SJSA1 (cell line): ENCODE results near the gene PNMA6E. TPM values are rescaled to one million over a fixed set of nuclear protein-coding genes. Genes with fewer than 3 reads are reported as not detected.

Experiments
- DNase-seq, 2 experiments: peaks; one replicate each; pipeline ENCODE4 v3.0.0-alpha.2; 2015 to 2020; ENCODE audit warnings: low spot score in 2 of 2, low read depth in 1 of 2
- H3K27ac ChIP-seq: fragments of 250-450 bp; sonication (Bioruptor Pico); 2 replicates; pipeline ENCODE4 v1.5.1; 2020; ENCODE audit warnings: mild to moderate bottlenecking, moderate library complexity
- H3K27me3 ChIP-seq: fragments of 250-450 bp; sonication (Bioruptor Pico); replicated peaks from 2 replicates; pipeline ENCODE4 v1.5.1; 2020; ENCODE audit warnings: mild to moderate bottlenecking, moderate library complexity
- H3K36me3 ChIP-seq: fragments of 250-450 bp; sonication (Bioruptor Pico); 2 replicates; pipeline ENCODE4 v1.5.1; 2020; ENCODE audit warnings: mild to moderate bottlenecking
- H3K4me1 ChIP-seq: fragments of 250-450 bp; sonication (Bioruptor Pico); replicated peaks from 2 replicates; pipeline ENCODE4 v1.6.1; 2021; ENCODE audit warnings: mild to moderate bottlenecking
- H3K4me3 ChIP-seq: fragments of 250-450 bp; sonication (Bioruptor Pico); 2 replicates; pipeline ENCODE4 v1.5.1; 2020; ENCODE audit warnings: mild to moderate bottlenecking
- H3K9me3 ChIP-seq: fragments of 250-450 bp; sonication (Bioruptor Pico); replicated peaks from 2 replicates; pipeline ENCODE4 v1.5.1; 2020; ENCODE audit warnings: mild to moderate bottlenecking
- total RNA-seq: library from RNA; depleted of rRNA; stranded (reverse); fragments of >200 nt; shearing (Covaris generic); gene quantifications from 2 replicates; pipeline ENCODE4 v1.2.3, GENCODE V29; 2014

Gene PNMA6E
- total RNA-seq, 1 experiment from 2014 or later = not detected

- Histone ChIP-seq H3K27ac (no peak overlapping the region), H3K4me3 (no peak overlapping the region), H3K9me3 (no peaks in the 10 kb centered on the region), H3K4me1 (no peaks in the 10 kb centered on the region), H3K27me3 (no peaks in the 10 kb centered on the region), H3K36me3 (no peaks in the 10 kb centered on the region)
- no peak for DNase-seq
These were observed 21.1 kb downstream of the PNMA6E start for GRCh38 chrX:153379971-153380581.

DNA sequence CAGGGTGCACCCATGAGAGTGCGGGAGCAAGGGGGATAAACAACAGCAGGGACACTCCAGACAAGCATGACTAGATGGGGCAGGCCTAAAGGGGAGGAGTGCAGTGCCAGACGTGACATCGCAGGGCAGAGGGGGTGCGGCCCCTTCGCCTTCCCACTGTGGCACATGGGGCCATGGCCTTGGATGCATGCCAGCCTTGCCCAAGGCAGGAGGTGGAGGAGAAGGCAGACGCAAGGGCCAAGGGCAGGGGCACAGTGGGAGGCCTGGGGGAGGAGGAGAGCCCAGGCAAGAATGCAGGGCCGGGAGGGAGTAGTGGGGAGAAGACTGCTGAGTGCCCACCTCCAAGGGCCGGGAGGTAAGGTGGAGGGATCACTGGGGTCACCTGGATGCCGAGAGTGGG, 21.6 kb downstream of the PNMA6E start:
- Histone ChIP-seq H3K4me3 (no peak overlapping the region), H3K27ac (no peak overlapping the region), H3K36me3 (no peaks in the 10 kb centered on the region), H3K4me1 (no peaks in the 10 kb centered on the region), H3K9me3 (no peaks in the 10 kb centered on the region), H3K27me3 (no peaks in the 10 kb centered on the region)
- DNase-seq = no peak

- Histone ChIP-seq H3K9me3 (no peaks in the 10 kb centered on the region), H3K4me1 (no peaks in the 10 kb centered on the region), H3K36me3 (no peaks in the 10 kb centered on the region), H3K27ac (no peak overlapping the region), H3K4me3 (no peak overlapping the region), H3K27me3 (no peaks in the 10 kb centered on the region)
- no peak for DNase-seq
These were observed 22.5 kb downstream of the PNMA6E start for GRCh38 chrX:153378607-153379006.

DNA sequence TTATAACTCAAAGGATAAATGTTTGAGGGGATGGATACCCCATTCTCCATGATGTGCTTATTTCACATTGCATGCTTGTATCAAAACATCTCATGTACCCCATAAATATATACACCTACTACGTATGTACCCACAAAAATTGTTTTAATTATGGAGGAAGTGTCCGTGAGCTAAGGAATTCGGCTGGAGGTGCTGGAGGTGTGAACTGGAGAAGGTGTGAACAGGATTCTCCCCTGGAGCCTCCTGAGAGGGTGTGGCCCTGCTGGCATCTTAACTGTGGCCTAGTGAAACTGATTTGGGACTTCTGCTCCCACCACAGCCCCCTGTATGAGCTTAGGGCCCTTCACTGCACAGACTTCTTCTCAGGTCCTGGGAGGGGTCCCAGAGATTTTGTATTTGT, 23.4 kb downstream of the PNMA6E start:
- no peaks in the 10 kb centered on the region for H3K4me1 ChIP-seq
- no peak overlapping the region for H3K4me3 ChIP-seq
- H3K27ac ChIP-seq = no peak overlapping the region
- DNase-seq = no peak
- no peaks in the 10 kb centered on the region for H3K27me3 ChIP-seq
- H3K36me3 ChIP-seq = no peaks in the 10 kb centered on the region
- no peaks in the 10 kb centered on the region for H3K9me3 ChIP-seq

GRCh38 chrX:153375571-153375970, 25.6 kb downstream of the PNMA6E start:
- H3K4me1 ChIP-seq = no peaks in the 10 kb centered on the region
- no peak overlapping the region for H3K4me3 ChIP-seq
- no peak for DNase-seq
- no peaks in the 10 kb centered on the region for H3K36me3 ChIP-seq
- no peaks in the 10 kb centered on the region for H3K27me3 ChIP-seq
- H3K27ac ChIP-seq = no peak overlapping the region
- no peaks in the 10 kb centered on the region for H3K9me3 ChIP-seq

GRCh38 chrX:153374426-153374825, 26.7 kb downstream of the PNMA6E start:
- Histone ChIP-seq H3K9me3 (no peaks in the 10 kb centered on the region), H3K27ac (no peak overlapping the region), H3K27me3 (no peaks in the 10 kb centered on the region), H3K4me3 (no peak overlapping the region), H3K36me3 (no peaks in the 10 kb centered on the region), H3K4me1 (no peaks in the 10 kb centered on the region)
- DNase-seq = no peak

- H3K27me3 ChIP-seq = no peaks in the 10 kb centered on the region
- H3K9me3 ChIP-seq = no peaks in the 10 kb centered on the region
- H3K27ac ChIP-seq = no peak overlapping the region
- H3K4me3 ChIP-seq = no peak overlapping the region
- no peak for DNase-seq
- H3K36me3 ChIP-seq = no peaks in the 10 kb centered on the region
- no peaks in the 10 kb centered on the region for H3K4me1 ChIP-seq
These were observed 28.2 kb downstream of the PNMA6E start for GRCh38 chrX:153372949-153373348.

GRCh38 chrX:153371256-153371655, 29.9 kb downstream of the PNMA6E start:
- H3K4me1 ChIP-seq = no peaks in the 10 kb centered on the region

GRCh38 chrX:153370293-153371055, 30.7 kb downstream of the PNMA6E start:
- H3K9me3 ChIP-seq = no peaks in the 10 kb centered on the region
- H3K4me1 ChIP-seq = no peaks in the 10 kb centered on the region
- DNase-seq = no peak
- no peak overlapping the region for H3K27ac ChIP-seq
- no peaks in the 10 kb centered on the region for H3K36me3 ChIP-seq
- H3K4me3 ChIP-seq = no peak overlapping the region
- no peaks in the 10 kb centered on the region for H3K27me3 ChIP-seq

More at GRCh38 chrX:153371256-153371655, 29.9 kb downstream of the PNMA6E start:
- Histone ChIP-seq H3K36me3 (no peaks in the 10 kb centered on the region), H3K4me3 (no peak overlapping the region), H3K27ac (no peak overlapping the region), H3K27me3 (no peaks in the 10 kb centered on the region), H3K9me3 (no peaks in the 10 kb centered on the region)
- DNase-seq = no peak

GRCh38 chrX:153366878-153367538, 34.1 kb downstream of the PNMA6E start:
- Histone ChIP-seq H3K9me3 (no peaks in the 10 kb centered on the region), H3K4me3 (no peak overlapping the region), H3K36me3 (no peaks in the 10 kb centered on the region), H3K27ac (no peak overlapping the region), H3K4me1 (no peaks in the 10 kb centered on the region), H3K27me3 (no peaks in the 10 kb centered on the region)
- no peak for DNase-seq

- no peak for DNase-seq
- Histone ChIP-seq H3K4me1 (no peaks in the 10 kb centered on the region), H3K27ac (no peak overlapping the region), H3K9me3 (no peaks in the 10 kb centered on the region), H3K36me3 (no peaks in the 10 kb centered on the region), H3K4me3 (no peak overlapping the region), H3K27me3 (no peaks in the 10 kb centered on the region)
These were observed 35.0 kb downstream of the PNMA6E start for GRCh38 chrX:153366119-153366518.

GRCh38 chrX:153365670-153366069, 35.5 kb downstream of the PNMA6E start:
- H3K9me3 ChIP-seq = no peaks in the 10 kb centered on the region
- H3K4me3 ChIP-seq = no peak overlapping the region
- no peak overlapping the region for H3K27ac ChIP-seq
- H3K27me3 ChIP-seq = no peaks in the 10 kb centered on the region
- no peaks in the 10 kb centered on the region for H3K4me1 ChIP-seq
- H3K36me3 ChIP-seq = no peaks in the 10 kb centered on the region
- no peak for DNase-seq

- H3K9me3 ChIP-seq = no peaks in the 10 kb centered on the region
- no peak overlapping the region for H3K4me3 ChIP-seq
- H3K4me1 ChIP-seq = no peaks in the 10 kb centered on the region
- no peaks in the 10 kb centered on the region for H3K27me3 ChIP-seq
- DNase-seq = no peak
- no peak overlapping the region for H3K27ac ChIP-seq
- no peaks in the 10 kb centered on the region for H3K36me3 ChIP-seq
These were observed 39.3 kb downstream of the PNMA6E start for GRCh38 chrX:153361781-153362397.

DNA sequence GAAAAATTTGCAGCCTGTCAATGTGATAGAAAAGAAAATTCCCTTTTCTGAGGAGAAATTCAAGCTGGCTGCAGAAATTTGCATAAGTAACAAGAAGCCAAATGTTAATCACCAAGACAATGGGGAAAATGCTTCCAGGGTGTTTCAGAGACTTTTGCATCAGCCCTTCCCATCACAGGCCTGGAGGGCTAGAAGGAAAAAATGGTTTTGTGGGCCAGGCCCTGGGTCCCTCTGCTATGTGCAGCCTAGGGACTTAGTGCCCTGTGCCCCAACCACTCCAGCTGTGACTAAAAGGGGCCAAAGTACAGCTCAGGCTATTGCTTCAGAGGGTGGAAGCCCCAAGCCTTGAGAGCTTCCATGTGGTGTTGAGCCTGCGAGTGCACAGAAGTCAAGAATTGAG, 43.3 kb downstream of the PNMA6E start:
- no peaks in the 10 kb centered on the region for H3K36me3 ChIP-seq
- H3K4me3 ChIP-seq = no peak overlapping the region
- no peaks in the 10 kb centered on the region for H3K9me3 ChIP-seq
- DNase-seq = no peak
- no peak overlapping the region for H3K27ac ChIP-seq
- H3K4me1 ChIP-seq = no peaks in the 10 kb centered on the region
- no peaks in the 10 kb centered on the region for H3K27me3 ChIP-seq
